ENCODE measurements around the gene SIM2. TPM values are rescaled to one million over a fixed set of nuclear protein-coding genes. Genes with fewer than 3 reads are reported as not detected.

Gene SIM2
- total RNA-seq, 4 donors from 2014 or later: 1.00 to 9.3 (median 4.1) TPM

- DNase-seq: no peak
- no peak overlapping the region for H3K4me3 ChIP-seq
- no peaks in the 10 kb centered on the region for H3K27me3 ChIP-seq
- no peaks in the 10 kb centered on the region for H3K9me3 ChIP-seq
- ATAC-seq: no peak
- no peak for TF ChIP-seq POLR2A (IDR thresholded peaks at IDR 0.05)
- no peak for TF ChIP-seq CTCF (IDR thresholded peaks at IDR 0.05 in 4 of 5, conservative IDR thresholded peaks at IDR 0.05 in 1 of 5)
- intact Hi-C loops (cut with DNase I; ENCODE audit: low total_unique reads) (no loop called here), in situ Hi-C loops (cut with MboI; ENCODE audit: low sequenced_read_pairs in 4 of 4) (no loop called here)
- H3K4me1 ChIP-seq: peaks cover 0 to 5% of the 10 kb centered on the region in 2 donors
- H3K27ac ChIP-seq: no peak overlapping the region
- peaks cover 0 to 4% of the 10 kb centered on the region in 2 donors for H3K36me3 ChIP-seq
Measured at GRCh38 chr21:36762642-36763041, 63.7 kb downstream of the SIM2 start.

GRCh38 chr21:36763305-36763704 lies 64.4 kb downstream of the SIM2 start:
- Histone ChIP-seq H3K27me3 (no peaks in the 10 kb centered on the region), H3K36me3 (peaks cover 0 to 4% of the 10 kb centered on the region in 2 donors), H3K4me1 (peaks cover 0 to 5% of the 10 kb centered on the region in 2 donors), H3K9me3 (no peaks in the 10 kb centered on the region), H3K27ac (no peak overlapping the region), H3K4me3 (no peak overlapping the region)
- TF ChIP-seq CTCF (IDR thresholded peaks at IDR 0.05 in 4 of 5, conservative IDR thresholded peaks at IDR 0.05 in 1 of 5) (no peak), POLR2A (IDR thresholded peaks at IDR 0.05) (no peak)
- intact Hi-C loops (cut with DNase I; ENCODE audit: low total_unique reads) (no loop called here), in situ Hi-C loops (cut with MboI; ENCODE audit: low sequenced_read_pairs in 4 of 4) (no loop called here)
- ATAC-seq (no peak), DNase-seq (no peak)

GRCh38 chr21:36765229-36765628 lies 66.3 kb downstream of the SIM2 start:
- in situ Hi-C loops (cut with MboI; ENCODE audit: low sequenced_read_pairs in 4 of 4) (no loop called here), intact Hi-C loops (cut with DNase I; ENCODE audit: low total_unique reads) (no loop called here)
- DNase-seq (no peak), ATAC-seq (no peak)
- H3K36me3 ChIP-seq: peaks cover 0 to 4% of the 10 kb centered on the region in 2 donors
- no peak overlapping the region for H3K4me3 ChIP-seq
- no peak overlapping the region for H3K27ac ChIP-seq
- peaks cover 6 to 9% of the 10 kb centered on the region in 2 donors for H3K4me1 ChIP-seq
- no peaks in the 10 kb centered on the region for H3K9me3 ChIP-seq
- no peaks in the 10 kb centered on the region for H3K27me3 ChIP-seq
- TF ChIP-seq CTCF (IDR thresholded peaks at IDR 0.05 in 4 of 5, conservative IDR thresholded peaks at IDR 0.05 in 1 of 5) (no peak), POLR2A (IDR thresholded peaks at IDR 0.05) (no peak)

GRCh38 chr21:36766511-36766910 lies 67.6 kb downstream of the SIM2 start:
- Histone ChIP-seq H3K27me3 (no peaks in the 10 kb centered on the region), H3K4me1 (peaks cover 6 to 9% of the 10 kb centered on the region in 2 donors), H3K4me3 (no peak overlapping the region), H3K27ac (no peak overlapping the region), H3K9me3 (no peaks in the 10 kb centered on the region), H3K36me3 (peaks cover 0 to 4% of the 10 kb centered on the region in 2 donors)
- ATAC-seq (no peak), DNase-seq (no peak)
- in situ Hi-C loops (cut with MboI; ENCODE audit: low sequenced_read_pairs in 4 of 4): no loop called here
- intact Hi-C loops (cut with DNase I; ENCODE audit: low total_unique reads): no loop called here
- TF ChIP-seq CTCF (IDR thresholded peaks at IDR 0.05 in 4 of 5, conservative IDR thresholded peaks at IDR 0.05 in 1 of 5): no peak
- TF ChIP-seq POLR2A (IDR thresholded peaks at IDR 0.05): no peak

GRCh38 chr21:36767096-36767495 lies 68.2 kb downstream of the SIM2 start:
- Histone ChIP-seq H3K4me3 (no peak overlapping the region), H3K27ac (no peak overlapping the region), H3K27me3 (no peaks in the 10 kb centered on the region), H3K9me3 (no peaks in the 10 kb centered on the region), H3K36me3 (peaks cover 0 to 4% of the 10 kb centered on the region in 2 donors), H3K4me1 (peaks cover 6 to 9% of the 10 kb centered on the region in 2 donors)
- TF ChIP-seq CTCF (IDR thresholded peaks at IDR 0.05 in 4 of 5, conservative IDR thresholded peaks at IDR 0.05 in 1 of 5) (no peak), POLR2A (IDR thresholded peaks at IDR 0.05) (no peak)
- no peak for ATAC-seq
- in situ Hi-C loops (cut with MboI; ENCODE audit: low sequenced_read_pairs in 4 of 4): no loop called here
- DNase-seq: no peak
- intact Hi-C loops (cut with DNase I; ENCODE audit: low total_unique reads): no loop called here
